IMR-90 (cell line): ENCODE data around the gene NRP1. TPM values are rescaled to one million over a fixed set of nuclear protein-coding genes. Genes with fewer than 3 reads are reported as not detected.

Source experiments
- ATAC-seq: fragments of 200-7000 bp; cut with Tn5 transposase; 2 replicates; pipeline ENCODE4 v1.9.1; 2020; ENCODE audit warnings: low read depth, mild to moderate bottlenecking, moderate library complexity
- BruUV-seq: library from RNA; stranded (reverse); fragments of 400-500 nt; replicated peaks from 2 replicates; lab custom pipeline; 2021; lab: Mats Ljungman, UMichigan
- CTCF ChIA-PET: fragments of 300-600 bp; formaldehyde crosslinking; extraction: SDS; loops from one replicate; lab custom pipeline; 2021; ENCODE audit warnings: antibody characterized with exemption; lab: Yijun Ruan, JAX
- POLR2A ChIA-PET: fragments of 300-600 bp; sonication (Branson Sonifier 250); formaldehyde crosslinking; loops from one replicate; lab custom pipeline; 2022; ENCODE audit warnings: antibody characterized with exemption; ENCODE audit not compliant: unreplicated experiment; lab: Charles Lee
- DNase-seq: peaks from one replicate; pipeline ENCODE4 v3.0.0; 2013
- H2AFZ ChIP-seq: replicated peaks from 2 replicates; pipeline ENCODE3; 2013; ENCODE audit warnings: low read length, mild to moderate bottlenecking; ENCODE audit not compliant: poor library complexity
- H2AK5ac ChIP-seq: 2 replicates; pipeline ENCODE4 v1.6.1; 2013; ENCODE audit warnings: low read depth, low read length, inconsistent platforms
- H2AK9ac ChIP-seq: replicated peaks from 2 replicates; pipeline ENCODE3; 2013; ENCODE audit warnings: mild to moderate bottlenecking, low read depth, low read length, moderate library complexity; ENCODE audit not compliant: poor library complexity
- H2BK120ac ChIP-seq: 2 replicates; pipeline ENCODE4 v1.6.1; 2013; ENCODE audit warnings: low read depth, low read length, inconsistent platforms
- H2BK15ac ChIP-seq: 3 replicates; pipeline ENCODE4 v1.6.1; 2013; ENCODE audit warnings: low read depth, low read length, inconsistent platforms
- H2BK20ac ChIP-seq: 2 replicates; pipeline ENCODE4 v1.6.1; 2013; ENCODE audit warnings: low read depth, mild to moderate bottlenecking, inconsistent platforms, low read length, moderate library complexity
- H2BK5ac ChIP-seq: 2 replicates; pipeline ENCODE4 v1.6.1; 2013; ENCODE audit warnings: mild to moderate bottlenecking, low read depth, low read length, inconsistent platforms; ENCODE audit not compliant: poor library complexity, severe bottlenecking
- H3K14ac ChIP-seq: replicated peaks from 2 replicates; pipeline ENCODE4 v1.6.1; 2013; ENCODE audit warnings: low read depth, low read length, inconsistent platforms
- H3K18ac ChIP-seq: 2 replicates; pipeline ENCODE4 v1.6.1; 2013; ENCODE audit warnings: low read depth, low read length, control low read depth
- H3K23ac ChIP-seq: 2 replicates; pipeline ENCODE4 v1.6.1; 2013; ENCODE audit warnings: low read depth, low read length, inconsistent platforms
- H3K27ac ChIP-seq: 2 replicates; pipeline ENCODE4 v1.5.1; 2013; ENCODE audit warnings: mild to moderate bottlenecking, control low read depth, low read length; ENCODE audit not compliant: insufficient read depth
- H3K27me3 ChIP-seq: 2 replicates; pipeline ENCODE4 v1.6.1; 2013; ENCODE audit warnings: low read length; ENCODE audit not compliant: control insufficient read depth, insufficient read depth
- H3K36me3 ChIP-seq: 2 replicates; pipeline ENCODE4 v1.6.1; 2013; ENCODE audit warnings: low read length, mixed read lengths; ENCODE audit not compliant: control insufficient read depth, insufficient read depth
- H3K4ac ChIP-seq: 2 replicates; pipeline ENCODE4 v1.6.1; 2013; ENCODE audit warnings: low read depth, low read length, inconsistent platforms
- H3K4me1 ChIP-seq: 2 replicates; pipeline ENCODE4 v1.6.1; 2013; ENCODE audit warnings: low read length, mixed read lengths; ENCODE audit not compliant: control insufficient read depth, insufficient read depth
- H3K4me2 ChIP-seq: 2 replicates; pipeline ENCODE4 v1.6.1; 2013; ENCODE audit warnings: low read depth, mild to moderate bottlenecking, control low read depth, low read length, moderate library complexity
- H3K4me3 ChIP-seq: 2 replicates; pipeline ENCODE4 v1.5.1; 2013; ENCODE audit warnings: low read depth, mild to moderate bottlenecking, control low read depth, low read length, moderate library complexity; ENCODE audit not compliant: insufficient read depth
- H3K56ac ChIP-seq: 2 replicates; pipeline ENCODE4 v1.6.1; 2013; ENCODE audit warnings: low read length, inconsistent platforms; ENCODE audit not compliant: insufficient read depth; ENCODE audit errors: extremely low read depth
- H3K79me1 ChIP-seq, 2 experiments: 2 replicates each; pipeline ENCODE4 v1.6.1; 2013; ENCODE audit warnings: low read length in 2 of 2, inconsistent platforms in 1 of 2, low read depth in 1 of 2
- H3K9ac ChIP-seq: 2 replicates; pipeline ENCODE4 v1.6.1; 2013; ENCODE audit warnings: low read depth, low read length, control low read depth
- H3K9me1 ChIP-seq: 2 replicates; pipeline ENCODE4 v1.6.1; 2013; ENCODE audit warnings: low read length, inconsistent platforms; ENCODE audit not compliant: insufficient read depth
- H3K9me3 ChIP-seq: 2 replicates; pipeline ENCODE4 v1.6.1; 2013; ENCODE audit warnings: low read length; ENCODE audit not compliant: control insufficient read depth, insufficient read depth
- H4K20me1 ChIP-seq: 2 replicates; pipeline ENCODE4 v1.6.1; 2013; ENCODE audit warnings: low read length, inconsistent platforms; ENCODE audit not compliant: insufficient read depth
- H4K5ac ChIP-seq: 2 replicates; pipeline ENCODE4 v1.6.1; 2013; ENCODE audit warnings: mild to moderate bottlenecking, low read depth, low read length, control low read depth
- H4K8ac ChIP-seq, 2 experiments: 2 replicates each; pipeline ENCODE4 v1.6.1; 2013; ENCODE audit warnings: low read depth in 2 of 2, low read length in 2 of 2, control low read depth in 1 of 2, inconsistent platforms in 1 of 2
- H4K91ac ChIP-seq: 2 replicates; pipeline ENCODE4 v1.6.1; 2013; ENCODE audit warnings: low read depth, low read length, inconsistent platforms; ENCODE audit not compliant: insufficient read depth
- BHLHE40 ChIP-seq: fragments of 150-350 bp; IDR thresholded peaks from 2 replicates; pipeline ENCODE4 v1.6.1; 2016; ENCODE audit warnings: mild to moderate bottlenecking, low read depth, low read length
- CEBPB ChIP-seq: IDR thresholded peaks from 2 replicates; pipeline ENCODE4 v1.6.1; 2012; ENCODE audit warnings: low read depth, low read length, improper control_type of control experiment
- CHD1 ChIP-seq: IDR thresholded peaks from 2 replicates; pipeline ENCODE4 v1.6.1; 2012; ENCODE audit warnings: low read depth, low read length, improper control_type of control experiment
- CTCF ChIP-seq: conservative IDR thresholded peaks from 2 replicates; pipeline ENCODE4 v1.5.1; 2012; ENCODE audit warnings: mild to moderate bottlenecking, low read depth, low read length, improper control_type of control experiment
- ELK1 ChIP-seq: fragments of 150-350 bp; IDR thresholded peaks from 2 replicates; pipeline ENCODE4 v1.6.1; 2016; ENCODE audit warnings: low read depth, mild to moderate bottlenecking, low read length, moderate library complexity, borderline replicate concordance
- FOS ChIP-seq: fragments of 150-350 bp; IDR thresholded peaks from 2 replicates; pipeline ENCODE4 v1.6.1; 2016; ENCODE audit warnings: low read depth, low read length
- MAFK ChIP-seq: IDR thresholded peaks from 2 replicates; pipeline ENCODE4 v1.6.1; 2012; ENCODE audit warnings: low read depth, low read length, improper control_type of control experiment
- MAZ ChIP-seq: IDR thresholded peaks from 2 replicates; pipeline ENCODE4 v1.6.1; 2012; ENCODE audit warnings: low read depth, mild to moderate bottlenecking, low read length, improper control_type of control experiment, moderate library complexity, borderline replicate concordance
- MXI1 ChIP-seq: IDR thresholded peaks from 2 replicates; pipeline ENCODE4 v1.6.1; 2012; ENCODE audit warnings: low read depth, mild to moderate bottlenecking, low read length, moderate library complexity, borderline replicate concordance
- NFE2L2 ChIP-seq: fragments of 150-350 bp; IDR thresholded peaks from 2 replicates; pipeline ENCODE4 v1.6.1; 2016; ENCODE audit warnings: low read depth, mild to moderate bottlenecking, low read length
- POLR2A ChIP-seq: IDR thresholded peaks from 2 replicates; pipeline ENCODE4 v1.6.1; 2012; ENCODE audit warnings: mild to moderate bottlenecking, low read depth, low read length
- RAD21 ChIP-seq: IDR thresholded peaks from 2 replicates; pipeline ENCODE4 v1.6.1; 2012; ENCODE audit warnings: low read length, improper control_type of control experiment
- RCOR1 ChIP-seq: IDR thresholded peaks from 2 replicates; pipeline ENCODE4 v1.6.1; 2012; ENCODE audit warnings: mild to moderate bottlenecking, low read length, improper control_type of control experiment; ENCODE audit not compliant: insufficient replicate concordance
- RFX5 ChIP-seq: IDR thresholded peaks from 2 replicates; pipeline ENCODE4 v1.8.0; 2012; ENCODE audit warnings: low read depth, mild to moderate bottlenecking, low read length, moderate library complexity
- USF2 ChIP-seq: fragments of 150-350 bp; IDR thresholded peaks from 2 replicates; pipeline ENCODE4 v1.6.1; 2017; ENCODE audit warnings: mild to moderate bottlenecking, antibody characterized with exemption, low read length, low read depth
- WGBS, 2 experiments: methylation state at CpG; one replicate each; pipeline versions ENCODE4 v1.1.5 to v1.1.7; 2013; ENCODE audit warnings: missing lambda C conversion rate in 2 of 2; ENCODE audit not compliant: insufficient read length in 1 of 2; ENCODE audit errors: extremely low coverage in 2 of 2; 5-methylcytosine and 5-hydroxymethylcytosine counted together
- dilution Hi-C: fragments of 300-500 bp; cut with HindIII; formaldehyde crosslinking; loops from one replicate; pipeline ENCODE4 v1.14.3; 2018; ENCODE audit warnings: low sequenced_read_pairs; ENCODE audit not compliant: unreplicated experiment
- in situ Hi-C: fragments of 300-500 bp; cut with MboI; formaldehyde crosslinking; loops from 3 replicates; pipeline ENCODE4 v1.14.3; 2019; ENCODE audit warnings: low sequenced_read_pairs, inconsistent platforms, mixed read lengths
- intact Hi-C: fragments of 100-400 bp; cut with micrococcal nuclease; formaldehyde crosslinking; loops from 2 replicates; pipeline ENCODE4 v1.10.0; 2022
- polyA plus RNA-seq, 3 experiments: library from polyadenylated mRNA; depleted of rRNA; stranded (reverse); fragments of >200 nt; gene quantifications; 2 replicates each; pipeline ENCODE4 v1.2.3, GENCODE V29; 2012; ENCODE audit warnings: low replicate concordance in 1 of 3
- total RNA-seq: library from RNA; depleted of rRNA; stranded (reverse); fragments of >200 nt; gene quantifications from 2 replicates; pipeline ENCODE4 v1.2.3, GENCODE V29; 2012

Gene NRP1
- total and polyA plus RNA-seq, 2 of the 4 experiments (the other 2 are of a cell fraction) = 108 to 227 TPM

- H3K9me3 ChIP-seq = no peaks in the 10 kb centered on the region
- H3K56ac ChIP-seq = no peak overlapping the region
- H3K27me3 ChIP-seq = no peaks in the 10 kb centered on the region
- no peak overlapping the region for H2BK120ac ChIP-seq
- dilution Hi-C loops = no loop called here
- no peak overlapping the region for H2BK15ac ChIP-seq
- DNase-seq (no peak), ATAC-seq (no peak)
- WGBS, 2 experiments = no CpG with 5 or more reads among the region's 4 CpGs
- H3K9me1 ChIP-seq = peaks cover 8% of the 10 kb centered on the region
- no peak overlapping the region for H3K23ac ChIP-seq
- no TSS peak for BruUV-seq
- CTCF ChIA-PET = no interaction called here
- H2AFZ ChIP-seq = no peak overlapping the region
- H3K4ac ChIP-seq = no peak overlapping the region
- no peak overlapping the region for H3K4me3 ChIP-seq
- H3K18ac ChIP-seq = peak overlapping the region; percentile 26; the same call in 1 of the 2 replicates
- intact Hi-C loops = no loop called here
- no peak overlapping the region for H2AK5ac ChIP-seq
- no peak overlapping the region for H2BK20ac ChIP-seq
- no peak overlapping the region for H3K27ac ChIP-seq
- POLR2A ChIA-PET = no interaction called here
- H3K14ac ChIP-seq = 0 out of 2 replicates have a peak overlapping the region, but pooled peaks have one; percentile 8
- no peak overlapping the region for H4K8ac ChIP-seq
- peaks cover 11% of the 10 kb centered on the region for H3K4me1 ChIP-seq
- H3K79me1 ChIP-seq = peaks cover 40 to 56% of the 10 kb centered on the region in 2 experiments
- no peak overlapping the region for H2BK5ac ChIP-seq
- no peak overlapping the region for H2AK9ac ChIP-seq
- H3K9ac ChIP-seq = no peak overlapping the region
- peaks cover 5% of the 10 kb centered on the region; the same call in 1 of the 2 replicates for H4K20me1 ChIP-seq
- H4K5ac ChIP-seq = no peak overlapping the region; the same call in 1 of the 2 replicates
- in situ Hi-C loops = no loop called here
- H3K4me2 ChIP-seq = no peak overlapping the region
- no peak for TF ChIP-seq RAD21
- no peak for TF ChIP-seq MAZ
- TF ChIP-seq ELK1 = no peak
- no peak for TF ChIP-seq MXI1
- no peak for TF ChIP-seq POLR2A
- no peak for TF ChIP-seq CEBPB
- no peak for TF ChIP-seq BHLHE40
- no peak for TF ChIP-seq RFX5
- TF ChIP-seq FOS = no peak
- TF ChIP-seq NFE2L2 = no peak
- no peak for TF ChIP-seq CTCF
- no peak for TF ChIP-seq RCOR1
- TF ChIP-seq USF2 = no peak
- no peak for TF ChIP-seq MAFK
- TF ChIP-seq CHD1 = no peak
- H3K36me3 ChIP-seq = peaks cover 1% of the 10 kb centered on the region; the same call in 1 of the 2 replicates
- no peak overlapping the region for H4K91ac ChIP-seq
These were observed 48.1 kb downstream of the NRP1 start for GRCh38 chr10:33286157-33286934.
